ENCODE measurements around the gene TRIB2. TPM values are rescaled to one million over a fixed set of nuclear protein-coding genes. Genes with fewer than 3 reads are reported as not detected.

TRIB2 gene
- total RNA-seq, 1 donor from 2014 or later: 90.9 TPM

DNA sequence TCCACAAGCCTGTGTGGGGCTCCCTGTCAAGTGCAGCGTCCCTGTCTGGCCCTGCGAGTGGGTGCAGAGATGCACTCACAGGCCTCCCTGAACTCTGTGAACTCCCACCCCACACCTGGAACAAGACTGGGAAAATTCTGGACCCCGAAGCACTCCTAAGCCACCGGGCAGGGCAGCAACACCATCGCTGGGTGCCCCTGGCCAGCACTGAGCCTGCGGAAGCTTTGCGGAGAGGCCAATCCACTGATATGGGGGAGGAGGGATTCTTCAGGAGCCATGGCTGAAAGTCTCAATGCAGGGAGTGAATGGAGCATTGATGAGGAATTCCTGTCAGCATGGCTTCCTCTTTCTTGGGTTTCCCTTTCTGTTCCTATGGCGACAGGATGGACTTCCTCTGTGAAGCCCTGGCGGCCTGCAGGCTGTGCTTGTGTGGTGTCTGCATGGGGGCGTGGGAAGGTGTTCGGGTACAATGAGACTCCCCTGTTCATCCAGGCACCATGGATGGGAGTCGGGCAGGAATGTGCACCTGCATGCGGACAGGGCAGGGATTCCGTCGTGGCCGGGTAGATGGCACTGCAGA is 15.1 kb downstream of the TRIB2 start:
- DNase-seq (ENCODE audit: extremely low spot score, unreplicated experiment): no peak
- no peaks in the 10 kb centered on the region for H3K9me3 Mint-ChIP-seq
- peaks cover 56% of the 10 kb centered on the region for H3K36me3 Mint-ChIP-seq
- no peaks in the 10 kb centered on the region for H3K27me3 Mint-ChIP-seq
- TF ChIP-seq, protein P1, sequence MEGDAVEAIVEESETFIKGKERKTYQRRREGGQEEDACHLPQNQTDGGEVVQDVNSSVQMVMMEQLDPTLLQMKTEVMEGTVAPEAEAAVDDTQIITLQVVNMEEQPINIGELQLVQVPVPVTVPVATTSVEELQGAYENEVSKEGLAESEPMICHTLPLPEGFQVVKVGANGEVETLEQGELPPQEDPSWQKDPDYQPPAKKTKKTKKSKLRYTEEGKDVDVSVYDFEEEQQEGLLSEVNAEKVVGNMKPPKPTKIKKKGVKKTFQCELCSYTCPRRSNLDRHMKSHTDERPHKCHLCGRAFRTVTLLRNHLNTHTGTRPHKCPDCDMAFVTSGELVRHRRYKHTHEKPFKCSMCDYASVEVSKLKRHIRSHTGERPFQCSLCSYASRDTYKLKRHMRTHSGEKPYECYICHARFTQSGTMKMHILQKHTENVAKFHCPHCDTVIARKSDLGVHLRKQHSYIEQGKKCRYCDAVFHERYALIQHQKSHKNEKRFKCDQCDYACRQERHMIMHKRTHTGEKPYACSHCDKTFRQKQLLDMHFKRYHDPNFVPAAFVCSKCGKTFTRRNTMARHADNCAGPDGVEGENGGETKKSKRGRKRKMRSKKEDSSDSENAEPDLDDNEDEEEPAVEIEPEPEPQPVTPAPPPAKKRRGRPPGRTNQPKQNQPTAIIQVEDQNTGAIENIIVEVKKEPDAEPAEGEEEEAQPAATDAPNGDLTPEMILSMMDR (conservative IDR thresholded peaks at IDR 0.05): no peak
- H3K4me3 Mint-ChIP-seq: no peak overlapping the region
- H3K27ac Mint-ChIP-seq: no peak overlapping the region
- peaks cover 35% of the 10 kb centered on the region for H3K4me1 Mint-ChIP-seq (ENCODE audit: unreplicated experiment)

DNA sequence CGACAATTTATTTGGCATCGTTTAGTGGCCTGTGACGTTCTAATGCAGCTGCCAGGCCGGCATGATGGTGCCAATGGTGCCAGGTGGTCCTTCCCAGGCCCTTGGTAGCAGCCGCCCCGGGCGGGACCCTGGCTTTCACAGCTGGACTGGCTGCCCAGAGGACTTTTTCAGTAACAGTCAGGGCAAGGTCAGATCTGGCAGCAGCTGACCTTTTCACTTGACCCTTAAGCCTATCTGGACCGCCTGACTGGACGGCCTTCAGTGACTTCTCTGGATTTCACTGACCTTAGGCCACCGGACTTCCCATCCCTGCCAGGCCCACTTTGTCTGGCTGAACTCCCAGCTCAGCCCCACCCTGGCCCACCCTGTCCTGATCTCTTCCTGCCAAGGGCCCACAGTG is 15.9 kb downstream of the TRIB2 start:
- Mint-ChIP-seq H3K27ac (no peak overlapping the region), H3K27me3 (no peaks in the 10 kb centered on the region), H3K36me3 (peaks cover 63% of the 10 kb centered on the region), H3K4me3 (no peak overlapping the region), H3K4me1 (ENCODE audit: unreplicated experiment) (peaks cover 30% of the 10 kb centered on the region), H3K9me3 (no peaks in the 10 kb centered on the region)
- TF ChIP-seq, protein P1 (conservative IDR thresholded peaks at IDR 0.05): no peak
- no peak for DNase-seq (ENCODE audit: extremely low spot score, unreplicated experiment)

DNA sequence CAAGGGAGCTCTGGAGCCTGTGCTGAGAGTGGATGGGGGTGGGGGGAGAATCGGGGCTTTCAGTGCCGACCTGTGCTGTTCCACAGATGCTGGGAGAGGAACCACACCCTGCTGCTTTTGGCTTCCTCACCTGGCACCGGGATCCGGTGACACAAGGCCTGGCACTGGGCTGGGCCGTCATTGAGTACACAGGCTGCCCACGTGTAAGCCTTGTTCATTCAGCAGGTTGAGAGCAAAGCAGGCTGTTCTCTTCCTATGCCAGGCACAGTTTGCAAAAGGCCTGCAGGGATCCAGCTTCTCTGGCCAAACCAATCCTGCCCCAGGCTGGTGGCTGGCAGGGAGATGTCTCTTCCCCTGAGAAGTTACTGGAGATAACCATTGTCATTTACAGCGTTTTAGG is 17.1 kb downstream of the TRIB2 start:
- DNase-seq (ENCODE audit: extremely low spot score, unreplicated experiment): no peak
- peaks cover 64% of the 10 kb centered on the region for H3K36me3 Mint-ChIP-seq
- TF ChIP-seq, protein P1 (conservative IDR thresholded peaks at IDR 0.05): no peak
- no peak overlapping the region for H3K27ac Mint-ChIP-seq
- H3K27me3 Mint-ChIP-seq: no peaks in the 10 kb centered on the region
- H3K4me1 Mint-ChIP-seq (ENCODE audit: unreplicated experiment): peaks cover 30% of the 10 kb centered on the region
- H3K4me3 Mint-ChIP-seq: no peak overlapping the region
- no peaks in the 10 kb centered on the region for H3K9me3 Mint-ChIP-seq

DNA sequence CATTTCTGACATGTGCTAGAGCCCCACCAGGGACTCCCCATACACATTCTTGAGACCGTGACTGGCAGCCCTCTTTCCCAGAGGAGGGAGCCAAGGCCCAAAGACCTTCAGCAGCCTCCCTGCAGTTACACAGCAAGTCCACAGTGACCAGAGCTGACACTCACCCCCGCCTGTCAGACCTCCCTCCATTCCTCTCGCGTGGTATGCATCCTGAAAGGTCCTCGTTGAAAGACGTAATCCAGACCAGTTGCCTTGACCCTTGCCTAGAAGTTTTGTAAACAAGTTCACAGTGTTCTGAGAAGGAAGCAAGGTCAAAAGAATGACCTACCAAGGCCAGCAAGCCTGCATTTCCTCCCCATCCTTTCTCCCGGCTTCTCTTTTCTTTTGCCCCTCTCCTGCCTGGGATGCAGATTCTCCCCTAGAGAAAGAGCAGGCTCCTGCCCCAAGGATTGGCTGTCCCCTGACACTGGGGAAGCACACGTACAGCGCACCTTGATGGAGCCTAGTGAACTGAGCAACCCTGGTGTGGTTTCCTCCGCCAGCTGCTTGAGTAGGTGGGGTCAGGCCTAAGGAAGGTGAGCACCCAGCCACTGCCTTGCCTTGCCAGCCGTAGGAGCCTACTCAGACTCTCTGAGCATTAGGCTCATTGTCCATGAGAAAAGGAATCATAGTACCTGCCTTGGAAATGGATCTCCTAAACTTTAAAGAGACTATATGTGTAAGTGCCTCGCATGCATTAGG is 18.3 kb downstream of the TRIB2 start:
- H3K36me3 Mint-ChIP-seq: peaks cover 63% of the 10 kb centered on the region
- no peak overlapping the region for H3K27ac Mint-ChIP-seq

DNA sequence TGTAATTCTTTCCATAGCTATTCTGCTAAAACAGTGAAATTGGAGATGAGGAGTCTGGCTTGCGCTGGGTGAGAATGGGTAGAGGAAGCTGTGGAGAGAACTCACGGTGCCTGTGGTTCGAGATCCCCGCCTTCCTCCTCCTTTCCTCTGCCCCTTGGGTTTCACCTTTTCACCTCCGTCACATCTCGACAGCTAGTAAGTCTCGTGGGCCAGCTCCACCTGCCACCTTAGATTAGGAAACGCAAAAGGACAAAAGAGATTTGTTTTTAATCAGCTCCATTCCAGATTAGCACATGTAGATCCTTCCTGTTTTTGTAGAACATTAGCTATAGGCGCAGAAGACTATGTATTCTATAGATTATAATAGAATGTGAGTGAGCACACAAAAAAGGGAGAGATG is 20.6 kb downstream of the TRIB2 start:
- Mint-ChIP-seq H3K27me3 (no peaks in the 10 kb centered on the region), H3K27ac (no peak overlapping the region), H3K4me1 (ENCODE audit: unreplicated experiment) (peaks cover 37% of the 10 kb centered on the region), H3K4me3 (no peak overlapping the region), H3K9me3 (no peaks in the 10 kb centered on the region), H3K36me3 (peaks cover 63% of the 10 kb centered on the region)
- TF ChIP-seq, protein P1 (conservative IDR thresholded peaks at IDR 0.05): no peak
- DNase-seq (ENCODE audit: extremely low spot score, unreplicated experiment): no peak

More for the DNA sequence above, 18.3 kb downstream of the TRIB2 start:
- no peaks in the 10 kb centered on the region for H3K27me3 Mint-ChIP-seq
- H3K4me1 Mint-ChIP-seq (ENCODE audit: unreplicated experiment): peaks cover 27% of the 10 kb centered on the region
- H3K4me3 Mint-ChIP-seq: no peak overlapping the region
- DNase-seq (ENCODE audit: extremely low spot score, unreplicated experiment): no peak
- TF ChIP-seq, protein P1 (conservative IDR thresholded peaks at IDR 0.05): no peak
- H3K9me3 Mint-ChIP-seq: no peaks in the 10 kb centered on the region

All from type B pancreatic cell (in vitro differentiated cells).